HEK293 (cell line): ENCODE data around the gene BLOC1S3.
A peak's percentile ranks its signal among the peaks of the same experiment; 100 is the strongest.

Experiments used
- CTCF ChIA-PET: fragments of 350-600 bp; formaldehyde crosslinking; extraction: SDS; loops from one replicate; lab custom pipeline; 2021; ENCODE audit warnings: antibody characterized with exemption; lab: Yijun Ruan, JAX
- POLR2A ChIA-PET: fragments of 300-600 bp; formaldehyde crosslinking; extraction: SDS; loops from one replicate; lab custom pipeline; 2020; ENCODE audit warnings: antibody characterized with exemption, inconsistent platforms; lab: Yijun Ruan, JAX
- H3K27ac ChIP-seq: fragments of 200-500 bp; sonication (Bioruptor generic); 2 replicates; pipeline ENCODE4 v1.5.1; 2014; ENCODE audit warnings: low read depth, low read length, control low read depth, inconsistent platforms; ENCODE audit errors: extremely low read depth
- H3K36me3 ChIP-seq, 2 experiments: fragments of 200-500 bp in 1 of 2; sonication (Bioruptor generic) in 1 of 2; 1 replicate in 1 of 2; 2 replicates in 1 of 2; pipeline ENCODE4 v1.5.1; 2014 to 2017; ENCODE audit warnings: inconsistent platforms in 2 of 2, low read length in 2 of 2; ENCODE audit not compliant: control insufficient read depth in 2 of 2, insufficient read depth in 1 of 2
- H3K4me1 ChIP-seq: fragments of 200-500 bp; sonication (Bioruptor generic); 2 replicates; pipeline ENCODE4 v1.5.1; 2014; ENCODE audit warnings: mild to moderate bottlenecking, low read length, inconsistent platforms; ENCODE audit not compliant: control insufficient read depth, insufficient read depth
- H3K4me3 ChIP-seq: 2 replicates; pipeline ENCODE4 v1.5.1; 2011; ENCODE audit warnings: low read depth, mild to moderate bottlenecking, control low read depth, low read length, moderate library complexity
- H3K9me3 ChIP-seq: fragments of 200-500 bp; sonication (Bioruptor generic); 2 replicates; pipeline ENCODE4 v1.5.1; 2014; ENCODE audit warnings: low read depth, low read length, inconsistent platforms; ENCODE audit not compliant: control insufficient read depth, insufficient read depth
- BCL11B ChIP-seq: fragments of 450-650 bp; formaldehyde crosslinking; IDR thresholded peaks from 2 replicates; pipeline ENCODE4 v1.5.1; 2016; ENCODE audit warnings: low read depth, missing biosample characterization, missing genetic modification characterization
- GLI2 ChIP-seq: fragments of 450-650 bp; formaldehyde crosslinking; IDR thresholded peaks from 2 replicates; pipeline ENCODE4; 2017; ENCODE audit warnings: missing biosample characterization, missing genetic modification characterization, low read depth, borderline replicate concordance
- OSR2 ChIP-seq: fragments of 450-650 bp; formaldehyde crosslinking; IDR thresholded peaks from 2 replicates; pipeline ENCODE4 v1.5.1; 2016; ENCODE audit warnings: missing biosample characterization, missing genetic modification characterization
- PRDM1 ChIP-seq: fragments of 450-650 bp; formaldehyde crosslinking; IDR thresholded peaks from 2 replicates; pipeline ENCODE4; 2016; ENCODE audit warnings: missing biosample characterization, missing genetic modification characterization
- SP7 ChIP-seq: fragments of 450-650 bp; formaldehyde crosslinking; IDR thresholded peaks from 2 replicates; pipeline ENCODE4 v1.5.1; 2016; ENCODE audit warnings: missing biosample characterization, missing genetic modification characterization
- YY1 ChIP-seq: fragments of 450-650 bp; formaldehyde crosslinking; IDR thresholded peaks from 2 replicates; pipeline ENCODE4 v1.5.1; 2018; ENCODE audit warnings: missing biosample characterization, missing genetic modification characterization
- ZBTB1 ChIP-seq: fragments of 450-650 bp; formaldehyde crosslinking; IDR thresholded peaks from 2 replicates; pipeline ENCODE4 v1.5.1; 2016; ENCODE audit warnings: missing biosample characterization, missing genetic modification characterization
- ZNF10 ChIP-seq: fragments of 450-650 bp; formaldehyde crosslinking; IDR thresholded peaks from 2 replicates; pipeline ENCODE4 v1.5.1; 2017; ENCODE audit warnings: missing biosample characterization, missing genetic modification characterization
- ZNF121 ChIP-seq: fragments of 450-650 bp; formaldehyde crosslinking; IDR thresholded peaks from 2 replicates; pipeline ENCODE4 v1.5.1; 2016; ENCODE audit warnings: missing biosample characterization, missing genetic modification characterization
- ZNF132 ChIP-seq: fragments of 450-650 bp; formaldehyde crosslinking; IDR thresholded peaks from 2 replicates; pipeline ENCODE4 v1.5.1; 2017; ENCODE audit warnings: missing biosample characterization, missing genetic modification characterization, borderline replicate concordance
- ZNF146 ChIP-seq: fragments of 450-650 bp; formaldehyde crosslinking; IDR thresholded peaks from 2 replicates; pipeline ENCODE4 v1.5.1; 2016; ENCODE audit warnings: missing biosample characterization, missing genetic modification characterization
- ZNF169 ChIP-seq: fragments of 450-650 bp; formaldehyde crosslinking; IDR thresholded peaks from 2 replicates; pipeline ENCODE4 v1.5.1; 2016; ENCODE audit warnings: missing biosample characterization, missing genetic modification characterization
- ZNF324 ChIP-seq: fragments of 450-650 bp; formaldehyde crosslinking; IDR thresholded peaks from 2 replicates; pipeline ENCODE4 v1.5.1; 2016; ENCODE audit warnings: missing biosample characterization, missing genetic modification characterization
- ZNF391 ChIP-seq: fragments of 450-650 bp; formaldehyde crosslinking; IDR thresholded peaks from 2 replicates; pipeline ENCODE4 v1.5.1; 2016; ENCODE audit warnings: low read depth, missing biosample characterization, missing genetic modification characterization, borderline replicate concordance
- ZNF426 ChIP-seq: fragments of 450-650 bp; formaldehyde crosslinking; IDR thresholded peaks from 2 replicates; pipeline ENCODE4 v1.5.1; 2017; ENCODE audit warnings: missing biosample characterization, missing genetic modification characterization, mild to moderate bottlenecking, inconsistent platforms, moderate library complexity
- ZNF501 ChIP-seq: fragments of 450-650 bp; formaldehyde crosslinking; IDR thresholded peaks from 2 replicates; pipeline ENCODE4 v1.5.1; 2016; ENCODE audit warnings: missing biosample characterization, missing genetic modification characterization
- ZNF514 ChIP-seq: fragments of 450-650 bp; formaldehyde crosslinking; IDR thresholded peaks from 2 replicates; pipeline ENCODE4 v1.5.1; 2016; ENCODE audit warnings: missing biosample characterization, missing genetic modification characterization
- ZNF544 ChIP-seq: fragments of 450-650 bp; formaldehyde crosslinking; IDR thresholded peaks from 2 replicates; pipeline ENCODE4 v1.5.0; 2017; ENCODE audit warnings: missing biosample characterization, missing genetic modification characterization
- ZNF561 ChIP-seq: fragments of 450-650 bp; IDR thresholded peaks from 2 replicates; pipeline ENCODE4 v1.5.1; 2018; ENCODE audit warnings: missing biosample characterization, missing genetic modification characterization, borderline replicate concordance
- ZNF623 ChIP-seq: fragments of 450-650 bp; formaldehyde crosslinking; IDR thresholded peaks from 2 replicates; pipeline ENCODE4 v1.5.1; 2016; ENCODE audit warnings: missing biosample characterization, missing genetic modification characterization
- ZNF629 ChIP-seq: fragments of 450-650 bp; formaldehyde crosslinking; IDR thresholded peaks from 2 replicates; pipeline ENCODE4 v1.5.1; 2017; ENCODE audit warnings: missing biosample characterization, missing genetic modification characterization
- ZNF76 ChIP-seq: fragments of 450-650 bp; formaldehyde crosslinking; IDR thresholded peaks from 2 replicates; pipeline ENCODE4; 2016; ENCODE audit warnings: low read depth, missing biosample characterization, missing genetic modification characterization, borderline replicate concordance
- ZNF776 ChIP-seq: fragments of 450-650 bp; formaldehyde crosslinking; IDR thresholded peaks from 2 replicates; pipeline ENCODE4 v1.5.0; 2017; ENCODE audit warnings: missing biosample characterization, missing genetic modification characterization, borderline replicate concordance
- ZNF791 ChIP-seq: fragments of 450-650 bp; formaldehyde crosslinking; IDR thresholded peaks from 2 replicates; pipeline ENCODE4 v1.5.1; 2016; ENCODE audit warnings: missing biosample characterization, missing genetic modification characterization
- ZNF843 ChIP-seq: fragments of 450-650 bp; formaldehyde crosslinking; IDR thresholded peaks from 2 replicates; pipeline ENCODE4 v1.5.1; 2016; ENCODE audit warnings: missing biosample characterization, missing genetic modification characterization
- ZSCAN23 ChIP-seq: fragments of 450-650 bp; formaldehyde crosslinking; IDR thresholded peaks from 2 replicates; pipeline ENCODE4 v1.5.1; 2016; ENCODE audit warnings: missing biosample characterization, missing genetic modification characterization
- ZSCAN4 ChIP-seq: fragments of 450-650 bp; formaldehyde crosslinking; IDR thresholded peaks from 2 replicates; pipeline ENCODE4 v1.5.1; 2017; ENCODE audit warnings: missing biosample characterization, missing genetic modification characterization
- TF ChIP-seq, protein P1 (sequence below): fragments of 450-650 bp; formaldehyde crosslinking; IDR thresholded peaks from 2 replicates; pipeline ENCODE4 v1.5.1; 2016; ENCODE audit warnings: missing biosample characterization, missing genetic modification characterization, low read depth
- TF ChIP-seq, protein P2 (sequence below): fragments of 450-650 bp; formaldehyde crosslinking; IDR thresholded peaks from 2 replicates; pipeline ENCODE4 v1.5.1; 2017; ENCODE audit warnings: missing biosample characterization, missing genetic modification characterization
- TF ChIP-seq, protein P3 (sequence below): fragments of 450-650 bp; formaldehyde crosslinking; IDR thresholded peaks from 2 replicates; pipeline ENCODE4 v1.5.1; 2016; ENCODE audit warnings: missing biosample characterization, missing genetic modification characterization

BLOC1S3 gene

GRCh38 chr19:45175515-45176345, 2.9 kb upstream of the BLOC1S3 start (continued):
- TF ChIP-seq ZNF623 (tag by site-specific recombination): no peak
- no peak for TF ChIP-seq SP7 (tag by site-specific recombination)
- TF ChIP-seq ZNF501 (tag by site-specific recombination): no peak
- TF ChIP-seq, protein P1, sequence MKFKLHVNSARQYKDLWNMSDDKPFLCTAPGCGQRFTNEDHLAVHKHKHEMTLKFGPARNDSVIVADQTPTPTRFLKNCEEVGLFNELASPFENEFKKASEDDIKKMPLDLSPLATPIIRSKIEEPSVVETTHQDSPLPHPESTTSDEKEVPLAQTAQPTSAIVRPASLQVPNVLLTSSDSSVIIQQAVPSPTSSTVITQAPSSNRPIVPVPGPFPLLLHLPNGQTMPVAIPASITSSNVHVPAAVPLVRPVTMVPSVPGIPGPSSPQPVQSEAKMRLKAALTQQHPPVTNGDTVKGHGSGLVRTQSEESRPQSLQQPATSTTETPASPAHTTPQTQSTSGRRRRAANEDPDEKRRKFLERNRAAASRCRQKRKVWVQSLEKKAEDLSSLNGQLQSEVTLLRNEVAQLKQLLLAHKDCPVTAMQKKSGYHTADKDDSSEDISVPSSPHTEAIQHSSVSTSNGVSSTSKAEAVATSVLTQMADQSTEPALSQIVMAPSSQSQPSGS (tag by site-specific recombination): no peak
- TF ChIP-seq ZNF324 (tag by site-specific recombination): no peak
- no peak for TF ChIP-seq ZNF514 (tag by site-specific recombination)
- TF ChIP-seq ZNF146 (tag by site-specific recombination): no peak

DNA sequence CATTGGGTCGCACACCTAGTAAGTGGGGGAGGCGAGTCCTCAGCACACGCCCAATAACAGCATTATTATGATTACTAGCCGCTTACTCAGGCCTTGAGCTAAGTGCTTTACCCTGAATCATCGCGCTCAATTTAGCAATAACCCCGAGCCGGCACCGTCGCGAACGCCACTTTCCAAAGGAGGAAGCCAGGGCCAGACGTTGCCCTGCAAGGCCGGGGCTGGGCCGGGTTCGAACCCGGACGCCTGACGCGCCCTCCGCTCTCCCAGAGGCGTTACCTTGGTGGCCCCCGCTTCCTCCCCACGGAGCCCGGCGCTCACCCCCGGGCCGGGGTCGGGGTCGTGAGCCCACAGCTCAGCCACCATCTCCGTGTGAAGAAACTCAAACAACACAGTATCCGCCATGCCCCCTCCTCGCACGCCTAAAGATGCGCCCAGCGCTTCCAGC, 745 bp upstream of the BLOC1S3 start, which contains the start of gene TRAPPC6A:
Gene TRAPPC6A (minus strand): TSS at position 421 of the 445 bp plus-strand sequence. CDS start 19 bp downstream, at position 402.
- Histone ChIP-seq H3K36me3 (peaks cover 8 to 9% of the 10 kb centered on the region in 2 experiments), H3K4me1 (peaks cover 8% of the 10 kb centered on the region), H3K4me3 (peak within 1 kb of the TSS; percentile 83), H3K27ac (peak within 1 kb of the TSS; percentile 85), H3K9me3 (no peaks in the 10 kb centered on the region)
- POLR2A ChIA-PET: interaction anchor here (0.5 to 4.2 kb wide), 19 partner anchors 9 to 1088 kb away, joined by 3 to 54 read pairs (median 5); partner anchors contain the start of genes CLASRP, CLPTM1, ERCC2 and GEMIN7
- CTCF ChIA-PET: interaction anchor here (0.6 to 2.8 kb wide), 10 partner anchors 10 to 277 kb away, joined by 3 to 16 read pairs (median 4); no protein-coding TSS in a partner anchor
- peak; percentile 64; the same call in 1 of the 2 replicates for TF ChIP-seq YY1 (tag by site-specific recombination)
- no peak for TF ChIP-seq ZNF776 (tag by site-specific recombination)
- no peak for TF ChIP-seq ZNF169 (tag by site-specific recombination)
- TF ChIP-seq, protein P2, sequence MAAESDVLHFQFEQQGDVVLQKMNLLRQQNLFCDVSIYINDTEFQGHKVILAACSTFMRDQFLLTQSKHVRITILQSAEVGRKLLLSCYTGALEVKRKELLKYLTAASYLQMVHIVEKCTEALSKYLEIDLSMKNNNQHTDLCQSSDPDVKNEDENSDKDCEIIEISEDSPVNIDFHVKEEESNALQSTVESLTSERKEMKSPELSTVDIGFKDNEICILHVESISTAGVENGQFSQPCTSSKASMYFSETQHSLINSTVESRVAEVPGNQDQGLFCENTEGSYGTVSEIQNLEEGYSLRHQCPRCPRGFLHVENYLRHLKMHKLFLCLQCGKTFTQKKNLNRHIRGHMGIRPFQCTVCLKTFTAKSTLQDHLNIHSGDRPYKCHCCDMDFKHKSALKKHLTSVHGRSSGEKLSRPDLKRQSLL: no peak
- peak; percentile 26; the same call in 1 of the 2 replicates for TF ChIP-seq ZNF76 (tag by site-specific recombination)
- TF ChIP-seq ZNF561 (tag by site-specific recombination): 0 out of 2 replicates have a peak, but pooled peaks have one; percentile 48
- TF ChIP-seq ZNF629 (tag by site-specific recombination): 0 out of 2 replicates have a peak, but pooled peaks have one; percentile 52
- TF ChIP-seq ZNF121 (tag by site-specific recombination): no peak
- peak; percentile 16; the same call in 1 of the 2 replicates for TF ChIP-seq ZSCAN4 (tag by site-specific recombination)
- TF ChIP-seq ZBTB1: no peak
- TF ChIP-seq OSR2 (tag by site-specific recombination): no peak
- TF ChIP-seq ZNF544: no peak
- TF ChIP-seq BCL11B (tag by site-specific recombination): no peak
- TF ChIP-seq GLI2 (tag by site-specific recombination): no peak
- no peak for TF ChIP-seq ZSCAN23
- TF ChIP-seq, protein P3, sequence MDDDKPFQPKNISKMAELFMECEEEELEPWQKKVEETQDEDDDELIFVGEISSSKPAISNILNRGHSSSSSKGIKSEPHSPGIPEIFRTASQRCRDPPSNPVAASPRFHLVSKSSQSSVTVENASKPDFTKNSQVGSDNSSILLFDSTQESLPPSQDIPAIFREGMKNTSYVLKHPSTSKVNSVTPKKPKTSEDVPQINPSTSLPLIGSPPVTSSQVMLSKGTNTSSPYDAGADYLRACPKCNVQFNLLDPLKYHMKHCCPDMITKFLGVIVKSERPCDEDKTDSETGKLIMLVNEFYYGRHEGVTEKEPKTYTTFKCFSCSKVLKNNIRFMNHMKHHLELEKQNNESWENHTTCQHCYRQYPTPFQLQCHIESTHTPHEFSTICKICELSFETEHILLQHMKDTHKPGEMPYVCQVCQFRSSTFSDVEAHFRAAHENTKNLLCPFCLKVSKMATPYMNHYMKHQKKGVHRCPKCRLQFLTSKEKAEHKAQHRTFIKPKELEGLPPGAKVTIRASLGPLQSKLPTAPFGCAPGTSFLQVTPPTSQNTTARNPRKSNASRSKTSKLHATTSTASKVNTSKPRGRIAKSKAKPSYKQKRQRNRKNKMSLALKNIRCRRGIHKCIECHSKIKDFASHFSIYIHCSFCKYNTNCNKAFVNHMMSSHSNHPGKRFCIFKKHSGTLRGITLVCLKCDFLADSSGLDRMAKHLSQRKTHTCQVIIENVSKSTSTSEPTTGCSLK: no peak
- TF ChIP-seq ZNF132 (tag by site-specific recombination): no peak
- TF ChIP-seq PRDM1 (tag by site-specific recombination): 0 out of 2 replicates have a peak, but pooled peaks have one; percentile 6
- no peak for TF ChIP-seq ZNF791
- TF ChIP-seq ZNF426 (tag by site-specific recombination): no peak
- TF ChIP-seq ZNF843 (tag by site-specific recombination): 0 out of 2 replicates have a peak, but pooled peaks have one; percentile 45
- TF ChIP-seq ZNF10: peak; percentile 67; the same call in 1 of the 2 replicates
- TF ChIP-seq ZNF391 (tag by site-specific recombination): peak; percentile 26; the same call in 1 of the 2 replicates
